IPS-18c (cell line): ENCODE measurements around the gene SDC1.

Source experiments
- H3K4me3 ChIP-seq: 2 replicates; pipeline ENCODE4 v1.7.0; 2013; ENCODE audit warnings: low read depth, mild to moderate bottlenecking, low read length, moderate library complexity; ENCODE audit not compliant: insufficient read depth
- H3K9me3 ChIP-seq: one replicate; pipeline ENCODE4 v1.6.1; 2013; ENCODE audit warnings: mild to moderate bottlenecking, low read length, moderate library complexity; ENCODE audit not compliant: control insufficient read depth, insufficient read depth

The SDC1 gene

GRCh38 chr2:20181761-20182160 is 43.2 kb downstream of the SDC1 start:
- H3K9me3 ChIP-seq = no peaks in the 10 kb centered on the region
- H3K4me3 ChIP-seq = no peak overlapping the region

- no peak overlapping the region for H3K4me3 ChIP-seq
Observed at GRCh38 chr2:20180676-20181648, 44.0 kb downstream of the SDC1 start.

GRCh38 chr2:20179755-20180594 is 45.0 kb downstream of the SDC1 start:
- H3K4me3 ChIP-seq = no peak overlapping the region

More at GRCh38 chr2:20180676-20181648, 44.0 kb downstream of the SDC1 start:
- no peaks in the 10 kb centered on the region for H3K9me3 ChIP-seq

GRCh38 chr2:20179466-20179754 is 45.5 kb downstream of the SDC1 start:
- Histone ChIP-seq H3K9me3 (no peaks in the 10 kb centered on the region), H3K4me3 (no peak overlapping the region)

More at GRCh38 chr2:20179755-20180594, 45.0 kb downstream of the SDC1 start:
- no peaks in the 10 kb centered on the region for H3K9me3 ChIP-seq

GRCh38 chr2:20178666-20179465 is 46.1 kb downstream of the SDC1 start:
- no peaks in the 10 kb centered on the region for H3K9me3 ChIP-seq
- H3K4me3 ChIP-seq = no peak overlapping the region

- Histone ChIP-seq H3K9me3 (no peaks in the 10 kb centered on the region), H3K4me3 (no peak overlapping the region)
Observed at GRCh38 chr2:20178249-20178607, 46.7 kb downstream of the SDC1 start.

- Histone ChIP-seq H3K4me3 (no peak overlapping the region), H3K9me3 (no peaks in the 10 kb centered on the region)
Observed at GRCh38 chr2:20177556-20178248, 47.2 kb downstream of the SDC1 start.

GRCh38 chr2:20176760-20177159 is 48.2 kb downstream of the SDC1 start:
- H3K9me3 ChIP-seq = no peaks in the 10 kb centered on the region
- no peak overlapping the region for H3K4me3 ChIP-seq

- H3K9me3 ChIP-seq = no peaks in the 10 kb centered on the region
- no peak overlapping the region for H3K4me3 ChIP-seq
Observed at GRCh38 chr2:20175931-20176330, 49.0 kb downstream of the SDC1 start.

- Histone ChIP-seq H3K4me3 (no peak overlapping the region), H3K9me3 (no peaks in the 10 kb centered on the region)
Observed at GRCh38 chr2:20175267-20175666, 49.7 kb downstream of the SDC1 start.

GRCh38 chr2:20174410-20174809 is 50.5 kb downstream of the SDC1 start:
- no peak overlapping the region for H3K4me3 ChIP-seq

GRCh38 chr2:20173496-20174402 is 51.2 kb downstream of the SDC1 start:
- Histone ChIP-seq H3K4me3 (no peak overlapping the region; the same call in 1 of the 2 replicates), H3K9me3 (no peaks in the 10 kb centered on the region)

More at GRCh38 chr2:20174410-20174809, 50.5 kb downstream of the SDC1 start:
- H3K9me3 ChIP-seq = no peaks in the 10 kb centered on the region

- Histone ChIP-seq H3K4me3 (no peak overlapping the region), H3K9me3 (no peaks in the 10 kb centered on the region)
Observed at GRCh38 chr2:20173064-20173463, 51.9 kb downstream of the SDC1 start.

GRCh38 chr2:20172273-20173055 is 52.5 kb downstream of the SDC1 start:
- Histone ChIP-seq H3K9me3 (no peaks in the 10 kb centered on the region), H3K4me3 (no peak overlapping the region)

GRCh38 chr2:20171445-20171977 is 53.4 kb downstream of the SDC1 start:
- H3K9me3 ChIP-seq = no peaks in the 10 kb centered on the region

More at GRCh38 chr2:20171445-20171977, 53.4 kb downstream of the SDC1 start:
- no peak overlapping the region for H3K4me3 ChIP-seq
